CD4-positive, alpha-beta T cell (primary cell): ENCODE measurements around the gene RNPEPL1. TPM values are rescaled to one million over a fixed set of nuclear protein-coding genes. Genes with fewer than 3 reads are reported as not detected.

Experiments used
- ATAC-seq: fragments of 200-7000 bp; cut with Tn5 transposase; one replicate; pipeline ENCODE4 v1.10.0; 2022; ENCODE audit warnings: mild to moderate bottlenecking; ENCODE audit not compliant: poor library complexity
- CTCF ChIA-PET: fragments of 350-600 bp; sonication (Branson Sonifier 250); formaldehyde crosslinking; loops from one replicate; lab custom pipeline; 2021; ENCODE audit warnings: antibody characterized with exemption, inconsistent platforms; lab: Charles Lee
- POLR2A ChIA-PET: fragments of 350-600 bp; sonication (Branson Sonifier 250); formaldehyde crosslinking; loops from one replicate; lab custom pipeline; 2021; ENCODE audit warnings: antibody characterized with exemption, inconsistent platforms; lab: Charles Lee
- DNase-seq, 14 experiments: peaks; one replicate each; pipeline ENCODE4 v3.0.0-alpha.2; 2013 to 2020; ENCODE audit warnings: mixed read lengths in 2 of 14
- H3K27ac ChIP-seq, 2 donors: one replicate each; pipeline versions ENCODE4 v1.5.1 to v1.7.0; 2013; ENCODE audit warnings: low read length in 2 of 2, low read depth in 1 of 2, mild to moderate bottlenecking in 1 of 2
- H3K27me3 ChIP-seq, 2 experiments: 1 replicate in 1 of 2; 2 replicates in 1 of 2; pipeline versions ENCODE4 v1.6.1 to v1.7.0; 2013; ENCODE audit warnings: low read length in 2 of 2, control low read depth in 1 of 2, mild to moderate bottlenecking in 1 of 2, moderate library complexity in 1 of 2; ENCODE audit not compliant: insufficient read depth in 2 of 2, control insufficient read depth in 1 of 2
- H3K36me3 ChIP-seq: one replicate; pipeline ENCODE4 v1.6.1; 2013; ENCODE audit warnings: low read length, control low read depth; ENCODE audit not compliant: insufficient read depth
- H3K4me1 ChIP-seq: one replicate; pipeline ENCODE4 v1.6.1; 2013; ENCODE audit warnings: low read length, control low read depth; ENCODE audit not compliant: insufficient read depth
- H3K4me3 ChIP-seq: one replicate; pipeline ENCODE4 v1.5.1; 2013; ENCODE audit warnings: mild to moderate bottlenecking, low read length, moderate library complexity
- H3K9me3 ChIP-seq, 2 experiments: 1 replicate in 1 of 2; 2 replicates in 1 of 2; pipeline versions ENCODE4 v1.6.1 to v1.7.0; 2013; ENCODE audit warnings: low read length in 2 of 2, mild to moderate bottlenecking in 2 of 2, control low read depth in 1 of 2, moderate library complexity in 1 of 2; ENCODE audit not compliant: control insufficient read depth in 1 of 2, insufficient read depth in 1 of 2
- H3K27ac Mint-ChIP-seq: one replicate; pipeline ENCODE4 v1.8.0; 2020; ENCODE audit warnings: mixed read lengths
- H3K27me3 Mint-ChIP-seq: one replicate; pipeline ENCODE4 v1.8.0; 2021; ENCODE audit warnings: mixed read lengths
- H3K36me3 Mint-ChIP-seq: one replicate; pipeline ENCODE4 v1.8.0; 2021; ENCODE audit warnings: low read depth, mixed read lengths
- H3K4me1 Mint-ChIP-seq: one replicate; pipeline ENCODE4 v1.8.0; 2021; ENCODE audit warnings: low read depth, mixed read lengths
- H3K4me3 Mint-ChIP-seq: one replicate; pipeline ENCODE4 v1.8.0; 2020; ENCODE audit warnings: mild to moderate bottlenecking, mixed read lengths
- H3K9me3 Mint-ChIP-seq: one replicate; pipeline ENCODE4 v1.8.0; 2020; ENCODE audit warnings: mixed read lengths
- CTCF ChIP-seq: fragments of 200-600 bp; IDR thresholded peaks from one replicate; pipeline ENCODE4 v1.8.0; 2022; ENCODE audit warnings: antibody characterized with exemption, mild to moderate bottlenecking
- intact Hi-C, 2 experiments: fragments of 100-400 bp; cut with DNase I in 1 of 2; cut with micrococcal nuclease in 1 of 2; formaldehyde crosslinking; loops; one replicate each; pipeline versions ENCODE4 v1.15.1 to v1.9.0; 2023 to 2025; cut with DNase I, micrococcal nuclease
- total RNA-seq, 174 experiments: library from RNA in 2 of 174; stranded (reverse) in 2 of 174; gene quantifications; one replicate each; pipeline ENCODE4 v1.2.3 and lab custom pipeline; 2021 to 2026

Gene RNPEPL1
- total RNA-seq, 2 experiments from 2014 or later = 73.0 to 78.8 TPM

DNA sequence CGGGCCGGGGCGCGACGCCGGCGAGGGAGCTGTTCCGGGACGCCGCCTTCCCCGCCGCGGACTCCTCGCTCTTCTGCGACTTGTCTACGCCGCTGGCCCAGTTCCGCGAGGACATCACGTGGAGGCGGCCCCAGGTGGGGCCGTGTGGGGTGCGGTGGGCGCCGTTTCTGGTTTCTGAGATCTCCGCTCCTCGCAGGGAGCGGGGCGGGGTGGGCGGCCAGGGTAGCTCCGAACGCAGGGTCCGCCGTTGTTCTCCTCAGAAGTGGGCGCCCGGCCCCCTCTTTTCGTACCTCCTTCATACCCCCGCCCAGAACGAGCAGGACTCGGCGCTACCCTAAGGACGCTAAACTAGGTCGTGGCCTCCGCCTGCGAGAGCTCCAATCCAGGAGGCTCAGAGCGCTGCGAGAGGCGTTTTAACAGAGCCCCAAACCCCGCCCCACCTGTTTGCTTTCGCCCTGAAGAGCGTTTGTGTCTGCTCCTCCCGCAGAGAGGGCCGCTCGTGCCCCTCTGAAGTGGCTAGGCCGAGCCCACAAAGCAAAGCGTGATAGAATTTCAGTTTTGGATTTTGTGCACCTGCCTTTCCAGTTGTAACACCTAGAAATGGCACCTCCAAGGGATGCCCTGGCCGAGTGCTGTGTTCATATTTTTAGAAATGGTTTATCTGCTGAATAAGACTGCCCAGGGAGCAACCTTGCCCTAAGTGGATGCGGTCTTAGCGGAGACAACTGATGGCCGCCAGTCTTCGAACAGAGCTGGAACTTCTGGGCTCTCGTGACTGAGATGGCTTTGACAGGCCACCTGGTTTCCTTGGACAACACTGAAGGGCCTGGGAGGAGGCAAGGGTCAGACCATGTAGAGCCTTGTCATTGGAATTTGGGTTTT lies 18.9 kb downstream of the RNPEPL1 start:
- no peaks in the 10 kb centered on the region for H3K9me3 ChIP-seq
- peaks cover 32% of the 10 kb centered on the region for H3K36me3 ChIP-seq
- H3K4me1 ChIP-seq = peaks cover 52% of the 10 kb centered on the region
- no peaks in the 10 kb centered on the region for H3K27me3 Mint-ChIP-seq
- peak; percentile 39 for ATAC-seq
- H3K4me3 ChIP-seq = peak overlapping the region; percentile 65
- H3K36me3 Mint-ChIP-seq = peaks cover 48% of the 10 kb centered on the region
- ChIA-PET POLR2A (interaction anchor here (0.6 to 6.1 kb wide), 14 partner anchors 10 to 1099 kb away, joined by 3 to 224 read pairs (median 6); partner anchors contain the start of genes DTYMK, DUSP28, GPC1 and GPR35), CTCF (interaction anchor here (0.6 to 3.6 kb wide), 6 partner anchors 21 to 654 kb away, joined by 3 to 40 read pairs (median 10); partner anchors contain the start of genes DUSP28 and RNPEPL1)
- DNase-seq = peak; percentile 28 to 82 (median 55)
- no peaks in the 10 kb centered on the region for H3K27me3 ChIP-seq
- H3K4me3 Mint-ChIP-seq = peak overlapping the region; percentile 97
- peaks cover 48% of the 10 kb centered on the region for H3K4me1 Mint-ChIP-seq
- TF ChIP-seq CTCF = no peak
- intact Hi-C loops = loop anchor here (1.0 to 10.0 kb wide), 12 partner anchors 21 to 1100 kb away; partner anchors contain the start of genes ATG4B (in 1 of the 2), DTYMK (in 1 of the 2), GPC1 (in 1 of the 2) and MTERF4 (in 1 of the 2)
- peak overlapping the region; percentile 90 for H3K27ac Mint-ChIP-seq
- no peaks in the 10 kb centered on the region for H3K9me3 Mint-ChIP-seq
- peak overlapping the region; percentile 45 to 90 for H3K27ac ChIP-seq

DNA sequence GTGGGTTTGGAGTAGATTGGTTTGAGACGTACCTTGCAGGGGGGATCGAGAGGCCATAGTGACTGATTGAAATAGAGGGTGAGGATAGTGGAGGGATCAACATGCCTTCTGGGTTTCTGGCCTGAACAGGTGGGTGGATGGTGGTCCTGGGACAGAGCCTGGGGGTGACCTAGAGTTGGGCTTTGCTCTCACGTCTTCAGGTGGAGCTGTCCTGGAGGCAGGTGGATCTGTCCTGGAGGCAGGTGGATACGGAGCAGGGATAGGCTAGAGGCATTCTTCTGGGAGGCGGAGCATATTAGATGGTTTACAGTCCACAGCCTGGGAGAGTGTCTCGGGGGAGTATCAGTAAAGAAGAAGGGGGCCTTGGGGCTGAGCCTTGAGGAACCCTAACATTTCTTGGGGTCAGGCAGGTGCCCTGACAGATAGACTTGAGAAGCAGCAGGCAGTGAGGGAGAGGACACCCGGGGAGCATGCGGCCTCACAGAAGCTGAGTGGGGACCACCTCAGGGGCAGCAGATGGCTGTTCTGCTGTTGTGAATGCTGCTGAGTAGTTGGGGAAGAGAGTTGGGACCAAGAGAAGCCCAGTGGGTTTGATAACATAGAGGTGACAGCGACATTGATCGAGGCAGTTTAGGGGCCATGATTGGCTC lies 19.8 kb downstream of the RNPEPL1 start:
- no peak for DNase-seq
- POLR2A ChIA-PET = interaction anchor here (3.0 to 6.1 kb wide), 3 partner anchors 11 to 27 kb away, joined by 16 to 224 read pairs (median 104); partner anchors contain the start of genes DUSP28 and RNPEPL1
- no peaks in the 10 kb centered on the region for H3K9me3 ChIP-seq
- H3K4me3 ChIP-seq = peak overlapping the region; percentile 65
- no peaks in the 10 kb centered on the region for H3K27me3 Mint-ChIP-seq
- H3K4me1 ChIP-seq = peaks cover 52% of the 10 kb centered on the region
- H3K27ac Mint-ChIP-seq = peak overlapping the region; percentile 90
- H3K36me3 Mint-ChIP-seq = peaks cover 48% of the 10 kb centered on the region
- H3K27me3 ChIP-seq = no peaks in the 10 kb centered on the region
- ATAC-seq = no peak
- no peaks in the 10 kb centered on the region for H3K9me3 Mint-ChIP-seq
- CTCF ChIA-PET = interaction anchor here (1.3 to 3.6 kb wide), 5 partner anchors 8 to 74 kb away, joined by 3 to 40 read pairs (median 10); partner anchors contain the start of gene RNPEPL1
- TF ChIP-seq CTCF = no peak
- H3K4me3 Mint-ChIP-seq = peak overlapping the region; percentile 97
- intact Hi-C loops = loop anchor here in 1 of 2 experiments (5.0 to 10.0 kb wide), 7 partner anchors 151 to 1099 kb away; partner anchors contain the start of genes ATG4B, DTYMK, GPC1 and MTERF4
- no peak overlapping the region for H3K27ac ChIP-seq
- H3K4me1 Mint-ChIP-seq = peaks cover 41% of the 10 kb centered on the region
- H3K36me3 ChIP-seq = peaks cover 40% of the 10 kb centered on the region

GRCh38 chr2:240588669-240589068 lies 20.4 kb downstream of the RNPEPL1 start:
- H3K27ac Mint-ChIP-seq = peak overlapping the region; percentile 90
- Histone ChIP-seq H3K9me3 (no peaks in the 10 kb centered on the region), H3K27ac (no peak overlapping the region), H3K4me3 (no peak overlapping the region), H3K36me3 (peaks cover 44% of the 10 kb centered on the region), H3K4me1 (peaks cover 48% of the 10 kb centered on the region), H3K27me3 (no peaks in the 10 kb centered on the region)
- no peaks in the 10 kb centered on the region for H3K9me3 Mint-ChIP-seq
- peaks cover 48% of the 10 kb centered on the region for H3K36me3 Mint-ChIP-seq
- ATAC-seq = no peak
- no peak for TF ChIP-seq CTCF
- ChIA-PET POLR2A (interaction anchor here (0.9 to 6.1 kb wide), 3 partner anchors 9 to 28 kb away, joined by 4 to 224 read pairs (median 104); partner anchors contain the start of genes DUSP28 and RNPEPL1), CTCF (interaction anchor here (1.3 to 3.6 kb wide), 3 partner anchors 9 to 75 kb away, joined by 3 to 22 read pairs (median 6); partner anchors contain the start of gene RNPEPL1)
- H3K27me3 Mint-ChIP-seq = no peaks in the 10 kb centered on the region
- no peak for DNase-seq
- H3K4me3 Mint-ChIP-seq = peak overlapping the region; percentile 97
- intact Hi-C loops = loop anchor here in 1 of 2 experiments (5.0 to 10.0 kb wide), 7 partner anchors 151 to 1099 kb away; partner anchors contain the start of genes ATG4B, DTYMK, GPC1 and MTERF4
- peaks cover 41% of the 10 kb centered on the region for H3K4me1 Mint-ChIP-seq
